ENCODE data around the gene SLC22A3.
"Not testable (repeated sequence)": the region's sequence is repeated elsewhere in the genome, so short reads cannot be mapped to it uniquely, and the experiment has no call there.

Gene SLC22A3

GRCh38 chr6:160449787-160450186 is 101.6 kb downstream of the SLC22A3 start:
- DNase-seq (ENCODE audit: low spot score) = not testable (repeated sequence)

- no peak for DNase-seq (ENCODE audit: low spot score)
Measured at GRCh38 chr6:160450849-160451248, 102.7 kb downstream of the SLC22A3 start.

DNA sequence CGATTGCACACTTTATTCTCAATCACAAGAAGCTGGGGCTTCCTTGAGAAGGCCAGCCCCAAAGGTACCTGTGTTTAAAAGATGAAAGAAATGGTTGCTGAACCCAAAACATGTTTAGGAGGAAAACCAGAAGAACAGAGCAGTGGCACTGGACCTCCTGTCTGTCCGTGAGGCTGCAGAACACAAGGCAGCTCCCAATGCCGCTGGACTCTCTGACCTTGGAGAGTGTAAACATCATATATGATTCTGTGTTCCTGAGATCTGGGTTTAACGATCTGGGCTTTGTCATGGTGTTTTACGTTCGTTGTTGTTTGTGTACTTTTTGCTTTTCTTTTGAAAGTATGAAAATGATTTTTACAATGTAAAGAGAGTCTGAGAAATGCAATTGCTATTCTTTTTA is 106.1 kb downstream of the SLC22A3 start:
- no peak for DNase-seq (ENCODE audit: low spot score)

DNA sequence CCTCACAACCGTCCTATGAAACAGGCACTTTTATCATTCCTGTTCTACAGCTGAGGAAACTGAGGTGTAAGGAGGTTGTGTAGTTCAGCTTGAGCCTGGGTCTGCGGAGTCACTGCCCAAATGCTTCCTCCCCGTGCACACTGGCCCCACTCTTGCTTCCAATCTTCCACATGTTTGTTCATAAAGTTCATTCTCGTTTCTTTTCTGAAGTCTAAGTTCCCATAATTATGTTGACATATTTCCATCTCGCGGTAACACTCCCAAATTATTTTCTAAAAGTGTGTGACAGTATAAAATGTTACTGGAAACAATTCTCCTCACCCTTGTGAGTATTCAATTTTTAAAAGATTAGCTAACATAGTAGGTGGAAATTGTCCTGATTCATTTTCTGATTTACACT is 106.9 kb downstream of the SLC22A3 start:
- DNase-seq (ENCODE audit: low spot score) = no peak

DNA sequence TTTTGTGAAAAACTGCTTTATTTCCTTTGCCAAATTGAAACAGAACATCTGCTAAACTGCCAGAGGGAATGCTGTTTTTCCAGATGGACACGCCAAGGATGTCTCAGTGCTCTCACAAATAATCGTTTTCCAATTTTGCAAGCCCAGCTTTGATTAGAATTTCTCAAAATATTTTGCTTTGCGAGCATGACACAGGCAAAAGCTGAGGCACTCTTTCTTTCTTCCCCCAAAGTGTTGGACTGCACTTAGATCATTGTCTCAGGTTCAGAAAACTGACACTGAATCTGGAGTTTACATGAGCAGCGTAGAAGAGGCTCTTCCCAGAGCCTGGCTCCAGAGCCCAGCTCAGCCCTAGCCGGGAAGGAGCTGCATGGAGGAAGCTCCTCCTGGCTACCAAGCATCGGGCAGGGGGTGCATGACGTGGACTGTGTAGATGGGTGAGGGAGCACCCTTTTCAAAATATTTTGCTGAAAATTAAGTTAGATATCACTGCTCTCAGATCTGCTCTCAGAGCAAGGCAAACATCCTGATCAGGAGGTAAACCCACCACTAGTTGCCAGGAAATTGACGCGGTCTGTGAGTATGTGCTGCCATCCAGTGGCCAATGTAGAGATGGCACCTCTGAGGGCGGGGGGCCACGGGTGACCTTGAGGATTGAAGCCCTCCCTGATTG is 107.5 kb downstream of the SLC22A3 start:
- DNase-seq (ENCODE audit: low spot score) = peak; percentile 74

GRCh38 chr6:160456214-160456546 is 108.0 kb downstream of the SLC22A3 start:
- DNase-seq (ENCODE audit: low spot score) = no peak

GRCh38 chr6:160457823-160458222 is 109.6 kb downstream of the SLC22A3 start:
- no peak for DNase-seq (ENCODE audit: low spot score)

- DNase-seq (ENCODE audit: low spot score) = peak; percentile 56
Measured at GRCh38 chr6:160461641-160462040, 113.5 kb downstream of the SLC22A3 start.

DNA sequence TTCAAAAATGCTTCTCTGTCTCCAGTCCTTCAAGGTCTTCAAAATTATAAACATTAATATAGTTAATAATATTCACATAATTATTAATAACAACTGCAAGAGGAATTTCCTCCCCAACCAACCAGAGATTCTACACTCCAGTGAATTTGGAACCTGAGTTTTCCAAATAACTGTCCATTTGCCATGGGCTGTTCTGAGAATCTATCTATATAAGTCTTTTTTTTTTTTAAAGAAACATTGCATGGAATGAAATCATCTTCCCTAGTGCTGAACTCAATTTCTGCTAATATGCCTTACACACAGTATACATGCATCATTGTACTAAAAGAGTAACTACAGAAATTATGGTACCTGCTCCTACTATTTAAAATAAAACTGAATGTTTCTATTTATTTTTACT is 113.9 kb downstream of the SLC22A3 start:
- no peak for DNase-seq (ENCODE audit: low spot score)

GRCh38 chr6:160462551-160463109 is 114.5 kb downstream of the SLC22A3 start:
- peak; percentile 86 for DNase-seq (ENCODE audit: low spot score)

DNA sequence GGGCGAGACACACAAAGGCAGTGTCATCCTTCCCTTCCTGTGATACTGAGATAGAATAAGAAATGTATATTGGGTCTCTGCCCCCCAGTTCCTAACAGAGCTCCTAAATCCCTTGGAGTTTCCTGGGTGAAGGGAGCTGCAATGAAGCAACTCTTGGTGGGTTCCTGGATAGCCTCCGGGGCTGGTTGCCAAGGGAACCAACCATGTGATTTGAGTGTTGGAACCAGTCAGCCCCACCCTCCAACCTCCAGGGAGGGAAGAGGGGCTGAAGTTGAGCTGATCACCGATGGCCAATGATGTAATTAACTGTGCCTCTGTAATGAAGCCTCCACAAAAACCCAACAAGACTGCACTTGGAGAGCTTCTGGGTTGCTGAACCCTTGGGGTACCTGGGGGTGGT is 116.6 kb downstream of the SLC22A3 start:
- no peak for DNase-seq (ENCODE audit: low spot score)

- DNase-seq (ENCODE audit: low spot score) = not testable (repeated sequence)
Measured at GRCh38 chr6:160467261-160467871, 119.2 kb downstream of the SLC22A3 start.

- DNase-seq (ENCODE audit: low spot score) = no peak
Measured at GRCh38 chr6:160469153-160469552, 121.0 kb downstream of the SLC22A3 start.

DNA sequence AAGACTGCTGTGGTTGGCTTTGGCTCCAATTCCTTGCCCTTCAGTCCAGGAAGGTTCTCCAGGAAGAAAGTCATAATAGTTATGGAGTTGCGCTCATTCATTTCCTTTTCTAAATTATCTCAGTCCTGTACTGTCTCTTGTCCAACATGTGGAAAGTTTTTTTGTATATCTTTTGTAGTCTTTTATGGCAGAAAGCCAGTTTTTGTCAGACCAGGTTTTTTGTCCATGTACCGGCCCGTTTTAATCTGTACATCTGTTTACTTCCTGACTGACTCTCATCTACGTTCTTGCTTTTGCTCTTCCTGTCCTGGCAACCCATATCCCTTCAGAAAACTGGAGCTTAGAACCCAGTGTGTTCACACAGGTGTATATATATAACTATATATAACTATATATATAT is 127.9 kb downstream of the SLC22A3 start:
- DNase-seq (ENCODE audit: low spot score) = not testable (repeated sequence)

DNA sequence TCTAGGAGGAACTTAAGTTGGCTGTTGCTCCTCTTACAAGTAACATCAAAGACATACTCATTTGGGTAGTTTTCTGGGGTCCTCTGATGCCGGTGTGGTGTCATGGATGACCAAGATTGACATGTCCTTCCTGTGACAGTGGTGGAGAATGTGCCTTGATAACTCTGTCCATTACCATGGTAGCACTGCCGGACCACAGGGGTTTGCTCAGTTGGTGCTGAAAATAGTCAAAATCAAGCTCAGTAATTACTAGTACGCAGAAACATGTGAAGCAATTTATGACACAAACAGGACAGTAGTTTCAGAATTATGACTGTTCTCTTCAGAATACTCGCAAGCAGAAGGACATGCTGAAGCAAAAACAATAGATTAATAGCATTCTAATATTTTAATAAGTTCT is 128.9 kb downstream of the SLC22A3 start:
- not testable (repeated sequence) for DNase-seq (ENCODE audit: low spot score)

- DNase-seq (ENCODE audit: low spot score) = no peak
Measured at GRCh38 chr6:160477901-160478300, 129.7 kb downstream of the SLC22A3 start.

GRCh38 chr6:160487116-160487515 is 138.9 kb downstream of the SLC22A3 start:
- no peak for DNase-seq (ENCODE audit: low spot score)

DNA sequence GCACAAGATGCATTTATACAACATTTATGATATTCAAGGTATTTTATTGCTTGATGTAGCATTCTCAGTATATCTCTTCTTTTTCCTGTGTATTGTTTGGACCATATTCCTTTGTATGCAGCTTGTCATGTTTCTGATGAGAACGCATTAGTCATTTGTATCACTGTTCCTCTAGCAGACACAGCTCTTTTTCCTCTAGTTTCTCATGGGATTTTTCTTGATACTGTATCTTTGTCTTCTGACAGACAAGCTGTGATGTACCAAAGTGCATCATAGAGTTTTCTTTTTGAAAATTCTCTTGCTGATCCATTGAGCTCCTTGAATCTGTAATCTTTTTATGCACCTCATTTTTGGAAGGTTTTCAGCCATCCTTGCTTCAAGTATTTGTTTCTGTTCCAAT is 140.9 kb downstream of the SLC22A3 start:
- no peak for DNase-seq (ENCODE audit: low spot score)

DNA sequence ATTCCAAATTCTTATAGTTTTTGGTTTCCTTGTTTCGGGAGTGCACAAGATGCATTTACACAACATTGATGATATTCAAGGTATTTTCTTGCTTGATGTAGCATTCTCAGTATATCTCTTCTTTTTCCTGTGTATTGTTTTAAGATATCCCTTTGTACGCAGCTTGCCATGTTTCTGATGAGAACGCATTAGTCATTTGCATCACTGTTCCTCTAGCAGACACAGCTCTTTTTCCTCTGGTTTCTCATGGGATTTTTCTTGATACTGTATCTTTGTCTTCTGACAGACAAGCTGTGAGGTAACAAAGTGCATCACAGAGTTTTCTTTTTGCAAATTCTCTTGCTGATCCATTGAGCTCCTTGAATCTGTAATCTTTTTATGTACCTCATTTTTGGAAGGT is 146.4 kb downstream of the SLC22A3 start:
- no peak for DNase-seq (ENCODE audit: low spot score)

- no peak for DNase-seq (ENCODE audit: low spot score)
Measured at GRCh38 chr6:160500639-160501038, 152.5 kb downstream of the SLC22A3 start.
